ENCODE data around the gene KRTAP27-1.

KRTAP27-1 gene

DNA sequence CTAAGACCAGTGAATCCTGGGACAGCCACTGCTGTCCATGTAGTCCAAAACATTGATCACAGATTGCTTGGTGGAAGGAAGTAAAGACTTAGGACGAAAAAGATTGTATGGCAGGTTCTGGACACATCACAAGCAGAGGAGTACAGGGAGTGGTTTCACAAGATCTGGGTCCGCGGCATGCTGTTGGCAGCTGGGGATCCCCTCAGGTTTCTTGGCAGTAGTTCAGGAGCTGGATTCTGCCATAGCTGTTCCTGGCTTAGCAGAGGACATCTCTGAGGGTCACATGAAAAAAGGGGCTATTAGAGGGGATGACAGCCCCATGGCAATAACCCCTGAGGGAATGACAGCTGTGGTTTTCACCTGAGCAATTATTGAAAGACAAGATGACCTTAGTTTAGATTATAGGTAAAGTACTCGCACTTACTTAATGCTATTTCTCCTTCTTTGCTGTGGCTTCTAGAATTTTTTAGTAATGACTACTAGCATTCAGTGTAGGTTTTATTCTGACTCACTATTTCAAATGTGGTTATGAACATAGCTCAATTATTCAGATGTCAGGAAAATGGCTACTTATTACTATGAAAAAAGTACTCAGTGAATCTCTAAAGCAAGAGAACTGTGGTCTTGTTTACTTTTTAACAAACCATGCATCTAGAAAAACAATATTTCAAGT, 8.2 kb downstream of the KRTAP27-1 start:
- no peak overlapping the region for H3K4me3 Mint-ChIP-seq

DNA sequence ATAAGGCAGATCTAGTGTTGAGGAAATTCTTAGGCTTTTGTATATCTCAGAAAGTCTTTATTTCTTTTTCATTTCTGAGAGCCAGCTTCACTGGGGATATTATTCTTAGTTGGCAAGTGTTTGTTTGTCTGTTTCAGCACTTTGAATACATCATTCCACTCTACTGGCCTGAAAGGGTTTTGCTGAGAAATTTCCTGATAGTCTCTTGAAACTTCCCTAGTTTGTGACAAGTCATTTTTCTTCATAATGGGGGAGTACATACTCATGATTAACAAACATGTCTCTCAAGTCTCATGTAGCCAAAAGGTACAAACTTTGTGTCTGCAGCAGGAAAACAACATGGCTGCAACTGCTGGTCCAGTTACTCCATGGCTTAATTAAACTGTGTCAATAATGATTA, 11.1 kb downstream of the KRTAP27-1 start:
- H3K27ac Mint-ChIP-seq = no peak overlapping the region
- no peaks in the 10 kb centered on the region for H3K36me3 Mint-ChIP-seq
- H3K9me3 Mint-ChIP-seq = peaks cover 6% of the 10 kb centered on the region
- H3K4me1 Mint-ChIP-seq = no peaks in the 10 kb centered on the region
- no peak for ATAC-seq
- H3K4me3 Mint-ChIP-seq = no peak overlapping the region
- DNase-seq (ENCODE audit: low spot score in 2 of 2) = no peak

More for the DNA sequence above, 8.2 kb downstream of the KRTAP27-1 start:
- no peak for DNase-seq (ENCODE audit: low spot score in 2 of 2)
- ATAC-seq = no peak
- no peaks in the 10 kb centered on the region for H3K36me3 Mint-ChIP-seq
- no peak overlapping the region for H3K27ac Mint-ChIP-seq
- H3K9me3 Mint-ChIP-seq = peaks cover 5% of the 10 kb centered on the region
- H3K4me1 Mint-ChIP-seq = no peaks in the 10 kb centered on the region

DNA sequence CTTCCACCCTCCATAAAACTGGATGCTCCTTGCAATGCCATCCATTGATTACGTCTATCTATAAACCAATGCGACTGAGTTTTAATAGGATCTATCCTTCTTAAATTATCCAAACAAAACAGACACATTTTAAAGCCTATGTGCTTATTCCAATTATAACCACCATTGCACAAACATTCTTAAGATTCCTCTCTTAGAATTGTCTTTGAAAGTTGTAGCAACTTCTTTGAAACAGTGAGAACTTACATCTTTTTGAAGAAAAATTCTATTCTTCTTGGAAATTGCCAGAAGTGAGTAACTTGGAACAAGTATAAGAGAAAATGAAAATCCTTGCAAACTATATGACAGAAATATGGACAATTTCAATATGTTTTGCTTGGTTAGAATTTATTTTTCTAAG, 17.3 kb downstream of the KRTAP27-1 start, which contains the start of gene KRTAP26-1:
Gene KRTAP26-1, minus strand, starts transcription at position 101 of the 400 bp plus-strand sequence. CDS start 280 bp downstream, outside the sequence.
- Mint-ChIP-seq H3K27ac (no peak within 1 kb of the TSS), H3K4me1 (no peaks in the 10 kb centered on the region), H3K4me3 (no peak within 1 kb of the TSS), H3K36me3 (no peaks in the 10 kb centered on the region), H3K9me3 (peaks cover 17% of the 10 kb centered on the region)
- no peak for DNase-seq (ENCODE audit: low spot score in 2 of 2)
- ATAC-seq = no peak

DNA sequence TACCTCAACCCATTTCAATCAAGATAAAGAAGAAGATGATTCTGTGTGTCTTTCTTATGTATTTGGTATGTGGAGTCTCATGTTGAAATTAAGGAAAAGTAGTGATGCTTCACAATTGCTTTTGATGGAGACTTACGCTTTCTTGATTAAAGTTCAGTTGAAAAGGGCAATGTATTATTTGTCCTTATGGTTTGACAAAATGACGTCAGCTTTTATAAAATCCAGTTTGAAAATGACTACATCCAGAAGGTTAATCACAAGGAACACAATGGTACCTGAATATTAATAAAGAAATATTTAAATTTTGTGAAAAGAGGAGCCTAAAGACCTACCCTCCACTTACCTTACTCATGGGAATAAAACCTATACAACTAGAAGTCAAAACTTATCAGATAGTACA, 21.8 kb downstream of the KRTAP27-1 start:
- no peak for DNase-seq (ENCODE audit: low spot score in 2 of 2)
- Mint-ChIP-seq H3K4me1 (no peaks in the 10 kb centered on the region), H3K9me3 (peaks cover 17% of the 10 kb centered on the region), H3K36me3 (no peaks in the 10 kb centered on the region), H3K4me3 (no peak overlapping the region), H3K27ac (no peak overlapping the region)
- ATAC-seq = no peak

DNA sequence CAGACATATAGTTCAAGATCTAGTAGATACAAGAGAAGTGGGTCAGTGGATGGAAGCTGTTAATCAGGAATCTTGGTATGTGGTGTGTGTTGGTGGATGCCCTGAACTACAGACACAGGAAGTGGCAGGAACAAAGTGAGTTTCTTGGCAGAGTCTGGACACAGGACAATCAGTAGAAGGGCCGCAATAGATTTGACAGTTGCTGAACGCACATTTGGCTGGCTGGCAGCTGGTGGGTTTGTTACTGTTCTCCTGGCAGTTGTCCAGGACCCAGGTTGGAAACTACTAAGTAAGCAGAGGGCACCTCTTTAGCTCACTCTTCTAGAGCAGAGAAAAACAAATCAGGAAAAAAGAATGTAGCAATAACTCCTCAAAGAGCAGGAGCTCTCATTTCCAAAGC, 30.6 kb downstream of the KRTAP27-1 start:
- Mint-ChIP-seq H3K27ac (no peak overlapping the region), H3K4me1 (no peaks in the 10 kb centered on the region), H3K36me3 (no peaks in the 10 kb centered on the region), H3K4me3 (no peak overlapping the region), H3K9me3 (no peaks in the 10 kb centered on the region)
- ATAC-seq (no peak), DNase-seq (ENCODE audit: low spot score in 2 of 2) (no peak)

DNA sequence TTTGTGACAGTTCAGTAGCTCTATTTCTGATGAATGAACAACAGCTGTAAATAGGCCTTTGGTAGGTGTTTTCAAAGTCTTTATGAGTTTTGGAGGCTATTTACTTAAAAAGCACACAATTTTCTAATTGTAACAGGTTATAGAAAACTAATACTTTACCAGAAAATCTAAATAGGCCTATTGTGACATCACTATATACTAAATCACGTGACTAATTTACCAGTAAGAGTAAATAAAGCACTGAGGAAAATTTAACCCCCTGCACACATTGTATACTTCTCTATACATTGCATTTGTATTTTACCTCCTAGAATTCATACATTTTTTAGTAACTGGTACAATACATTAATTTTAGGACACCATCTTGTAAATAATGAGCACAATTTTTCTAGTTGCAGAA, 32.4 kb downstream of the KRTAP27-1 start:
- Mint-ChIP-seq H3K4me3 (no peak overlapping the region), H3K27ac (no peak overlapping the region), H3K9me3 (peaks cover 11% of the 10 kb centered on the region), H3K36me3 (no peaks in the 10 kb centered on the region), H3K4me1 (no peaks in the 10 kb centered on the region)
- DNase-seq (ENCODE audit: low spot score in 2 of 2) = no peak
- no peak for ATAC-seq

DNA sequence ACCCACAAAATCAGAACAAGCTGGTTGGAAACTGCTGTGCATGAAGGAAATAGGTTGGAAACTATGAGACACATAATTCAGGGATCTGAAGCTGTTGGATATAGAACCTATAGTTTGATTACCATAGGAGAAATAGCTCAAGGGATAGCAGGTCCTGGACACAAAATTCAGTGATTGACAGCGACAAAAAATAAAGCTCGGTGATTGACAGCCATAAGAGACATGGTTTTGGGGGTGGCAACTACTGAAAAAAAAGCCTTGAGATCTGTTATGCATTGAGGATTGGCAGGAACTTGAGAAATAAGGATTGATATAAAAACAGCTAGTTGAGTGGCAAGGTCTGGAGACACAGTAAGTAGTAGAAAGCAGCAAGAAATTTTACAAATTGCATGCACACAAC, 48.3 kb downstream of the KRTAP27-1 start, which contains the start of gene KRTAP25-1:
Gene KRTAP25-1, minus strand, starts transcription at position 300 of the 400 bp plus-strand sequence. Its CDS starts 24 bp downstream, at position 276.
- Mint-ChIP-seq H3K4me1 (no peaks in the 10 kb centered on the region), H3K4me3 (no peak within 1 kb of the TSS)

More for the DNA sequence above, 48.3 kb downstream of the KRTAP27-1 start, which contains the start of gene KRTAP25-1:
- no peak for ATAC-seq
- Mint-ChIP-seq H3K36me3 (no peaks in the 10 kb centered on the region), H3K9me3 (peaks cover 5% of the 10 kb centered on the region), H3K27ac (no peak within 1 kb of the TSS)
- DNase-seq (ENCODE audit: low spot score in 2 of 2) = no peak

All from stimulated activated effector memory CD8-positive, alpha-beta T cell treated with anti-CD3 and anti-CD28 coated beads, Interleukin-12 subunit alpha, Interleukin-12 subunit beta, amount 100 ng/mL, for 72 hours (primary cell).